Testis (tissue), 2 donors: Measurements from ENCODE around the gene LPCAT2.

ENCODE experiments used
- POLR2A ChIP-seq: fragments of 450-650 bp; IDR thresholded peaks from one replicate; pipeline ENCODE4 v1.6.1; 2017; ENCODE audit warnings: antibody characterized with exemption, mild to moderate bottlenecking, moderate library complexity
- TF ChIP-seq, protein P1 (sequence below), 3 experiments: fragments of 450-650 bp in 2 of 3; fragments of 200-600 bp in 1 of 3; sonication (generic) in 1 of 3; IDR thresholded peaks; one replicate each; pipeline ENCODE4 v1.5.1; 2016 to 2019; ENCODE audit warnings: antibody characterized with exemption in 3 of 3, mild to moderate bottlenecking in 2 of 3, moderate library complexity in 1 of 3

DNA sequence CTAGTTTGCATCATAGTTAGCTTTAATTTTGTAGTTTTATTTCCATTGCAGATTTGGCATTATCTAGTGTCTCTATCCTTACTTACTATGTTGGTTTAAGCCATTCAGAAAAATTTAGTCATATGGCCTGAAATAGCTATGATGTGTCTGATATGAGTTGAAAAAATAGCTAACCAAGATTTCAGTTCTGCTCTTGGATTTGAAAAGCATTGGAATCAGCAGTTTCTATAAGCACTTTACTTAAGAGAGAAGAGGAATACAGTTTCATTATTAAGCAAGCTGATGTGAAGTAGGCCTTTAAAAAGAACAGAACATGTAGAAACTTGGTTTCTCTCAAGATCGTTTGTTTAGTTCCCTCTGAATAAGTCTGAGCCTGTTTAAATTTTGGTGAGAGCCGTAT lies 25.9 kb downstream of the LPCAT2 start:
- TF ChIP-seq, protein P1, sequence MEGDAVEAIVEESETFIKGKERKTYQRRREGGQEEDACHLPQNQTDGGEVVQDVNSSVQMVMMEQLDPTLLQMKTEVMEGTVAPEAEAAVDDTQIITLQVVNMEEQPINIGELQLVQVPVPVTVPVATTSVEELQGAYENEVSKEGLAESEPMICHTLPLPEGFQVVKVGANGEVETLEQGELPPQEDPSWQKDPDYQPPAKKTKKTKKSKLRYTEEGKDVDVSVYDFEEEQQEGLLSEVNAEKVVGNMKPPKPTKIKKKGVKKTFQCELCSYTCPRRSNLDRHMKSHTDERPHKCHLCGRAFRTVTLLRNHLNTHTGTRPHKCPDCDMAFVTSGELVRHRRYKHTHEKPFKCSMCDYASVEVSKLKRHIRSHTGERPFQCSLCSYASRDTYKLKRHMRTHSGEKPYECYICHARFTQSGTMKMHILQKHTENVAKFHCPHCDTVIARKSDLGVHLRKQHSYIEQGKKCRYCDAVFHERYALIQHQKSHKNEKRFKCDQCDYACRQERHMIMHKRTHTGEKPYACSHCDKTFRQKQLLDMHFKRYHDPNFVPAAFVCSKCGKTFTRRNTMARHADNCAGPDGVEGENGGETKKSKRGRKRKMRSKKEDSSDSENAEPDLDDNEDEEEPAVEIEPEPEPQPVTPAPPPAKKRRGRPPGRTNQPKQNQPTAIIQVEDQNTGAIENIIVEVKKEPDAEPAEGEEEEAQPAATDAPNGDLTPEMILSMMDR (IDR thresholded peaks at IDR 0.05), result no peak
- no peak for TF ChIP-seq POLR2A
